Activated CD8-positive, alpha-beta memory T cell treated with anti-CD3 and anti-CD28 coated beads for 4 hours (primary cell): ENCODE measurements around the gene ASIP.
"Not testable (repeated sequence)": the region's sequence is repeated elsewhere in the genome, so short reads cannot be mapped to it uniquely, and the experiment has no call there.

ENCODE experiments used
- DNase-seq, 2 donors: peaks; one replicate each; pipeline ENCODE4 v3.0.0-alpha.2; 2020; ENCODE audit warnings: low read depth in 2 of 2

Gene ASIP

DNA sequence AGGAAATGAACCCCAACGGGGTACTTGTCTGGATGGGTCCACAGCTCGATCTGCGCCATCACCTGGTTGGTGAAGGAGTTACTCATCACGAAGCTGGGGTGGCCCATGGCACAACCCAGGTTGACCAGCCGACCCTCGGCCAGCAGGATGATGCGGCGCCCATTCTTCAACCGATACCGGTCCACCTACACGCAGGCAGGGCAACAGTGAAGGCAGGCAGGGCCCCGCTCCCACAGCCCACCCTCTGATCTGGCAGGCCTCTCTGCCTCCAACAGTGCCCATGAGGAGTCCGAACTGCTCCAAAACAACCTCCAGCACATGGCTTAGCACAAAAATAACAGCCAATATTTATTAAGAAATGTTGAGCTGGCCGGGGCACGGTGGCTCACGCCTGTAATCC is 44.2 kb downstream of the ASIP start:
- no peak for DNase-seq

DNA sequence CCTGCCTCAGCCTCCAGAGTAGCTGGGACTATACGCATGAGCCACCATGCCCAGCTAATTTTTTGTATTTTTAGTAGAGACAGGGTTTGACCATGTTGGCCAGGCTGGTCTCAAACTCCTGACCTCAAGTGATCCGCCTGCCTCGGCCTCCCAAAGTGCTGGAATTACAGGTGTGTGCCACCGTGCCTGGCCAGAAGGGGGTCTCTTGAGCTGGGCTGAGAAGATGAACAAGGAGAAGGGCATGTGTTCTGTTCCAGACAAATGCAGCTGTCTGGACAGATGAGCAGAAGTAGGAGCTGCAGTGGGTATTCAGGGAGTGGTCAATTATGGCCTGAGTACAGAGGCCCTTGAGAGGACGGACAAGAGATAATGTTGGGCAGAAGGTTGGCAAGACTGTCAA is 46.3 kb downstream of the ASIP start:
- not testable (repeated sequence) for DNase-seq

DNA sequence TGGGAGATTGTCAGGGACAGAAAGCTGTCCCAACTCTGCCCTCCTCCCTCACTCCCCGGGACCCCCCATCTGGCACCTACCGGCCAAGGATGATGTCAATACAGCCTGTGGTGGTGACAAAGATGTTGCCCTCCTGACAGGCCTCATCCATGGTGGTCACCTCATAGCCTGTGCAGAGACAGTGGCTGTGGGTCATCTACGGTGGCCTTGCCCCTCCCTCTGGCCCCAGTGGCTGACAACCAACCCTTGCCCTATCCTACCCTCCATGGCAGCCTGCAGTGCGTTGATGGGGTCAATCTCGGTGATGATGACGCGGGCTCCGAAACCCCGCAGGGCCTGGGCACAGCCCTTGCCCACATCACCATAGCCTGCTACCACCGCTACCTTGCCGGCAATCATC is 49.2 kb downstream of the ASIP start:
- DNase-seq = no peak

DNA sequence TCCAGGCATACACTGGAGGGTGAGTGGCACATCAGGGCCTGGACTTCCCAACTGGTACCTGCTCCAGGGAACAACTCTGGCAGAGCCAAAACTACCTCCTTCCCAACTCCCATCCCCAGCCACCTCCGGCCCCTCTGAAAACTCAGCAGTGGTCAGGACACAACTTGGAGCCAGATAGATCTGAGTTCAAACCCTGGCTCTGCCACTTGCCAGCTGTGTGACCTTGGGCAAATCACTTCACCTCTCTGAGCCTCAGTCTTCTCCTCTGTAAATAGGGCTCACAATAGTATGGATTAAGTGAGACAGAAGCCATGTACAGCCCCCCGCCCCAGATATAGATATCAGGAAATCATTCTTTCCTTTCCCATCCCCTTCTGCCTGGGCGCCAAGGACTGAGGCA is 51.3 kb downstream of the ASIP start:
- DNase-seq = no peak

DNA sequence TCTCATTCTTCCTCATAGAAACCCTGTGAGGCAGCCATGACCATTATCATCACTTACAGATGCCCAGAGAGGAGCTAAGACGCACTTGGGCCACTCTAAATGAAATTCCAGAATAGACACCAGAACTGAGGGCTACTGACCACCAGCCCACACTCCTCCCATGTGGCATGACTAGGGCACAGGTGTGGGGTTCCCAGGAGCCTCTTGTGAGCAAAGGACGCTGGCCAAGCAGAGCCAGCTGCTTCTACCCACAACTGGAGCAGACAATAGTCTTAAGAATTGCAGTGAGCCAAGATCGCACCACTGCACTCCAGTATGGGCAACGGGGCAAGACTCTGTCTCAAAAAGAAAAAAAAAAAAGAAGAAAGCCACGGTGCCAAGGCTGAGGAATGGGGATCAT is 51.9 kb downstream of the ASIP start:
- no peak for DNase-seq

DNA sequence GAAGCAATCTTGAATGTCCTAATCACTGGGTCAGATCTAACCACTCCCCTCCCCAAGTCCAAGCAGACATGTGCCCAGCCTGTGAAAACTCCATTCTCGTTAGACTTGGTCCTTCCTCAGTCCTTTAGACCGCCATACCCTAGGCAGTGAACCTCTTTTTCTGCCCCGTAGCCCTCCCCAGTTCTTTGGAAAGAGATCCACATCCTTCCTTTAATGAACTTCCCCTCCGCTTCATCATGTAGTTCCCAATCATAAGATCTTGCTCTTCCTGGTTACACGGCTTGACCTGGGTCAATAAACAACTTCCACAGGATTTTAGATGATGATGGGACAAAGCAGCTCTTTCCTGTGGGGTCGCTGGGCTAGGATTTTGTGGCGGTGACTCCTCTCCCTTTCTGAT is 52.4 kb downstream of the ASIP start:
- no peak for DNase-seq

DNA sequence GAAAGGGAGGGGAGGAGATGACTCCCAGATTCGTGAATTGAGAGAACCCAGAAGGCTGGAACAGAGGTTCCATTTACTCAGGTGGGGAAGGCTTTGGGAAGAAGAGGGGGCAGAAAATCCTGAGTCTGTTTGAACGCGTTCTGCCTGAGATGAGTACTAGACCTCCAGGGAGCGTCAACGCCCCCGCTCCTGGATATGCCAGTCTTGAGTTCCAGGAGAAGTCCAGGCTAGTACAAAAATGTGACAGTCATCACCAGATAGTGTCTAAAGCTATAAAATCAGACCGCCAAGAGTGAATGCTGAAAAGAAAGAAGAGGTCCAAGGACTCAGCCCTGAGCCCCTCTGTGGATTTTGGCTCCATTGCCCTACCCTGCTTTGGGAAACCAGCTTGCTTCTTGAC is 53.3 kb downstream of the ASIP start:
- no peak for DNase-seq

DNA sequence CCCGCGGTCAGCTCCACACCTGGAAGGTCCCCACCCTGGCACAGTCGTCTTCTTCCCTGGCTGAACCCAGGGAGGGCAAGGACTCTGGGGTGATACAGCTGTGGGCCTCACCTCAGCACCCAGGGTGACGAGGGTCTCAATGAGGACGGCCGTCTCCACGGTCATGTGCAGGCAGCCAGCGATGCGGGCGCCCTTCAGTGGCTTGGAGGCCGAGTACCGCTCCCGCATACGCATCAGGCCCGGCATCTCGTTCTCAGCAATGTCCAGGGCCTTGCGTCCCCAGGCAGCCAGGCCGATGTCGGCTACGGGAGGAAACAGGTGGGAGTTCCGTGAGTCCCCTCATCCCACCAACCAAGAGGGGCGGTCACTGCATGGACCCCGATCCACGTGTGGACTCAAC is 54.1 kb downstream of the ASIP start:
- no peak for DNase-seq

DNA sequence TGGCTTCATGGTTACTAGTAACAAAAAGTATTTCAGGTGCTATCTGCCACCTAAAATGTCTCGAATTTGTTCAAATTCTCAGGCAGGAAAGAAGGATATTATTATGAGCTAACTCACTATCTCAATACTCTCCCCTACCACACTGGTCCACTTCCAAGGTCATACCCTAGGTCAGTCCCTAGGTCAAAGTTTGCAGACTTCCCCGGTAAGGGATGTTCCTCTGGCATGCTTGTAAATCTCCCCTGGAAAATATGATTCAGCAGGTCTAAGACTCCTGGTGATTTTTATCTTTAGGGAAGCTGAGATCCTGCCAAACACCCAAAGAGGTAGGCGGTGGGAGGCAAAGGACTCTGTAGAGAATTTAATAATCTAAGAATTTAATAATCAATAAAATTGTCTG is 55.2 kb downstream of the ASIP start:
- no peak for DNase-seq

DNA sequence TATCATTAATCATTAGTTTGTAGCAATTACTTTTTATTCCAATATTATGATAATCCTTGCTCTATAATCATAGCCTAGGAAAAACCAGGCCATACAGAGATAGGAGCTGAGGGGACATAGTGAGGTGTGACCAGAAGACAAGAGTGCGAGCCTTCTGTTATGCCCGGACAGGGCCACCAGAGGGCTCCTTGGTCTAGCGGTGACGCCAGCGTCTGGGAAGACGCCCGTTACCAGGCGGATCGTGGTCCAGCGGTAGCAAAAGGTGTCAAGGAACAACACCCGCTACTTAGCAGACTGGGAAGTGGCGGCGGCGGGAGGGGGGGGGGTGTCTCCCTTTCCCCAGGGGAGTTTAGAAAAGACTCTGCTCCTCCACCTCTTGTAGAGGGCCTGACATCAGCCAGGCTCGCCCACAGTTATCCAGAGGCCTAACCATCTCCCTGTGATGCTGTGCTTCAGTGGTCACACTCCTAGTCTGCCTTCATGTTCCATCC is 57.1 kb downstream of the ASIP start:
- not testable (repeated sequence) for DNase-seq

DNA sequence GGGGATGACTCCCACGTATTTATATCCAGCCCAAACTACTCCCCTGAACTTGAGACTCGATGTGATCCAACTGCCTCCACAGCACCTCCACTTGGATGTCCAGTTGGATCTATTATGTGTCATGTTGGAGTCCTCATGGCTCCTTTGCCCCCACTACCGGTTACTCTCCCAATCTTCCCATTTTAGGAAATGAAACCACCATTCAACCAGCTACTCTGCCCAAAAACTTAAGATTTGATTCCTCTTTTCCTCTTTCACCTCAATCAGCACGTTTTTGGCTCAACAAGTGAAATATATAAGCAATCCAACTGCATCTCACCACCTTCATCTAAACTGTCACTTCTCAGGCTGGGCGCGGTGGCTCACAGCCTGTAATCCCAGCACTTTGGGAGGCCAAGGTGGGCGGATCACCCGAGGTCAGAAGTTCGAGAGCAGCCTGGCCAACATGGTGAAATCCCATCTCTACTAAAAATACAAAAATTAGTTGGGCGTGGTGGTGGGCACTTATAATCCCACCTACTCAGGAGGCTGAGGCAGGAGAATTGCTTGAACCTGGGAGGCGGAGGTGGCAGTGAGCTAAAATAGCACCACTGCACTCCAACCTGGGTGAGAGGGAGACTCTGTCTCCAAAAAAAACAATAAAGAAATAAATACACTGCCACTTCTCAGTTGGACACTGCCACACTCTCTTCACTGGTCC is 58.5 kb downstream of the ASIP start:
- DNase-seq = no peak

DNA sequence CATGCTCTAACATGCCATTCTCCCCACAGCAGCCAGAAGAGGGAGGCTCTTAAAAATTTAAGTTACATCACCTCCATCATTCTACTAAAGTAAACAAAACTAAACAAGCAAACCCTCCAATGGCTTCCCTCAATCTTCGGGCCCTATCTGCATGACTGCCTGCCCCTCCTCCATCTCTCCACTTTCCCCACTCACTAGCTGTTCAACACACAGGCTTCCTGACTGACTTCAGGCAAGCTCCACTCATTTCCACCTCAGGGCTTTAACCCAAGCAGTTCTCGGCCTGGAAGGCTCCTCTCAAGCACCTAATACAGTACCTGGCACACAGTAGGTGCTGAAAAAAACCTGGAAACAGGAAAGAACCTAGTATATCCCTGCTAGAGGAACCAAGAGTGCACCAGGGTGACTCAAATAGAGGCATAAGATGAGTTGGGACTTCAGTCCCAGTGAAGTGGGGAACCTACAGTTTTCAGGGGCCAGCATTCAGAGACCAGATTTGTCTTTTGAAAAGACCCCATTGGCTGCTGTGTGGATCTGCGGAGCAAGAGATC is 59.1 kb downstream of the ASIP start:
- DNase-seq = no peak

DNA sequence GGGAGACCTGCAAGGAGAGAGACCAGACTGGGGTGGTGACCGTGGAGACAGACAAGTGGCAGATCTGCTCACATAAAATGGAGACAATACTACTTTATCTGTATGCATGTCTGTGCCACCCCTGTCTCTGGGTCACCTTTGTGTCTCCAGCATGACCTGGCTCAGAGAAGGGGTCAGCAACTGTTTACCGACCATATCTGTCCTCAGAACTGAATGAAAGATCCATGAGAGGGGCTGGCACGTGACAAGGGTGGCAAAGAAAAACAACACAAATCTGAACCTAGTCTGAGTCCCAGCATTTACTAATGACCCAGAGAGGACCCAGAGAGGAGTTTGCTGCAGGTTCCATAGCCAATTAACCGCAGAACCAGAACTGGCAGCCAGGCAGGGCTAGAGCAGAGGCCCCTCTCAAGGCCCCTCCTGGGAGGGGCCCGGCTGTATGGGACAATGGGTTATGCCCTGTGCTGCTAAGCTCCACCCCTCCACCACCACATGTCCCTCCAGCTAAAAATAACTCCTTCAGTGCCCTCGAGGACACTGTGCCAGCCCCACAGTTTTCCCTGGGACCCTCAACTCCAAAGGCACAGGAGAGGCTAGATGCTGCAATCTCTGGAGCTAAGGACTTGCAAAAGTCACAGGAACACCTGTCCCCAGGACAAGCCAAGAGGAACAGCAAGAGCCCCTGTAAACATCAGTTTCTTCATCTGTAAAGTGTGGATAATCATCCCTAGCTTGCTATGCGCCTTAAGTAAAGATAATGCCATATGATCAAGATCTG is 59.8 kb downstream of the ASIP start:
- no peak for DNase-seq

DNA sequence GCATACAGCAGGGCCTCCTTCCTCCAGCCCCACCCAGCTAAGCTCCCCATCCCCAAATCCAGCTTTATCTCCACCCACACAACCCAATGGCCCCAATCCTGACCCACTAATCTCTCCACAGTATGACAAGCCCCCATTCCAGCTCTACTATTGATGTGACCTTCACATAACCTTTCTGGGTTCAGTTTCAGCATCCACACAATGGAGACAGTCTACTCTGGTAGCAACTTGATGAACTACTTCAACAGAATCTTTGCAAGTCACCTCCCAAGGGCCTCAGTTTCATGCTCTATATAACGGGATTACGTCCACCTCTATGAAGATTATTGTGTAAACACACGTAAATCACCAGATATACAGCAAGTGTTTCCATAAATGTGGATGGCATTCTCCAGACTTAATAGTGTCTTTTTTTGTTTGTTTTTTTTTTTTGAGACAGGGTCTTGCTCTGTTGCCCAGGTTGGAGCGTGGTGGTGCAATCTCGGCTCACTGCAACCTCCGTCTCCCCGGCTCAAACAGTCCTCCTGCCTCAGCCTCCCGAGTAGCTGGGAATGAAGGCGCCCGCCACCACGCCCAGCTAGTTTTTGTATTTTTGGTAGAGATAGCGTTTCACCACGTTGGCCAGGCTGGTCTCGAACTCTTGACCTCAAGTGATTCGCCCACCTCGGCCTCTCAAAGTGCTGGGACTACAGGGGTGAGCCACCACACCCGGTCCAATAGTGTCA is 60.5 kb downstream of the ASIP start:
- DNase-seq = no peak

DNA sequence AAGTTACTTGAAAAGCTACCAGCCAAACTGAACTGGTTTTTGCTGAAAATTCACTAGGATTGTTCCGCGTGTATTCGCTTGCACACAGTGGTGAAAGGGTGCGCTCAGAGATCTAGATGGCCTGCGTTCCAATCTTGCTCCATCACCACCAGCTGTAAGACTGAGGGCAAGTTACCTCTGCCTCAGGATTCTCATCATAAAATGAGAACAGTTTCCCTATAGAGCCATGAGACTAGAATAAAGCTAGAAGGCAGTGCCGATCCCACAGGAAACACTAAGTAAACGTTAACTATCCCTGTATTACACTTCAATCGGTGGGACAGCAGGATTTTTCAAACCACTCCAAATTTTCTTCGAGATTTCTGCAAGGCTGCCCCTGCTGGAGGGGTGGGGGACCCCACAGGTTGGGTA is 61.1 kb downstream of the ASIP start:
- DNase-seq = no peak

DNA sequence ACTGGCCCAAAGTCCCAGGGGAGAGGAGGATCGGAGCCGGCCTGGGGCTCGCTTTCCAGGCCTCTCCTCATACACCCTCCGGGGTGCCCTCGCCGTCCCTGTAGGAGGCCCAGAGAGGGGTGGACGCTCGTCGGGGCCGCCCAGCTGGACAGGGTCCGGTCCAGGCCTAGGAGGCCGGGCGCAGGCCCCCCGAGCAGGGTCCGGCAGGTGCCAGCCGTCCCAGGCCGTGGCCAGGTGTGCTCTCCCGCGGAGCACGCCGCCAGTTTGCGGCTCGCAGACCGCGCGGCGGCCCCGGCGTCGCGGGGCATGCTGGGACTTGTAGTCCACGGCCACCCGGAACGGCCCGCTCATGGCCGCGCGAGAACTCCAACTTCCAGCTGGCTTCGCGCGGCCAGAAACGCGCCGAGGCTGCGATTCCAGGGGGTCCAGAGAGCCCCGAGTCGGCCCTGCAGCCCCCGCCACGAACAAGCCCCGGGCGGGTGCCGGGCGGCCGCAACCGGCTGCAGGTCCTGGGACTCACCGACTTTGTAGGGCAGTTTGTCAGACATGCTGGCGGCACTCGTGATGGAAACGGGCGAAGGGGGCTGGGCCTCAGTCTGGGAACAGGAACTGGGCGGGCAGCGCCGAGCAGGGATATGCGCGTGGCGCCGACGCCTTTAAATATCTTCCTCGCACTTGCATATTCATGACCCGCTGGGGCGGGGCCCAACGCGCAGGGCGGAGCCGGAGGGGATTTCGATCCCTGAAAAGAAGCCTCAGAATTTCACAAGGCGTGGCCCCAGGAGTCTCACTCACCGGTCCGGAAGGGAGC is 61.7 kb downstream of the ASIP start, which contains the start of gene AHCY:
Gene AHCY, minus strand, starts transcription at position 633 of the 811 bp plus-strand sequence. Its CDS starts 85 bp downstream, at position 548.
- DNase-seq = peak; percentile 88 to 89

DNA sequence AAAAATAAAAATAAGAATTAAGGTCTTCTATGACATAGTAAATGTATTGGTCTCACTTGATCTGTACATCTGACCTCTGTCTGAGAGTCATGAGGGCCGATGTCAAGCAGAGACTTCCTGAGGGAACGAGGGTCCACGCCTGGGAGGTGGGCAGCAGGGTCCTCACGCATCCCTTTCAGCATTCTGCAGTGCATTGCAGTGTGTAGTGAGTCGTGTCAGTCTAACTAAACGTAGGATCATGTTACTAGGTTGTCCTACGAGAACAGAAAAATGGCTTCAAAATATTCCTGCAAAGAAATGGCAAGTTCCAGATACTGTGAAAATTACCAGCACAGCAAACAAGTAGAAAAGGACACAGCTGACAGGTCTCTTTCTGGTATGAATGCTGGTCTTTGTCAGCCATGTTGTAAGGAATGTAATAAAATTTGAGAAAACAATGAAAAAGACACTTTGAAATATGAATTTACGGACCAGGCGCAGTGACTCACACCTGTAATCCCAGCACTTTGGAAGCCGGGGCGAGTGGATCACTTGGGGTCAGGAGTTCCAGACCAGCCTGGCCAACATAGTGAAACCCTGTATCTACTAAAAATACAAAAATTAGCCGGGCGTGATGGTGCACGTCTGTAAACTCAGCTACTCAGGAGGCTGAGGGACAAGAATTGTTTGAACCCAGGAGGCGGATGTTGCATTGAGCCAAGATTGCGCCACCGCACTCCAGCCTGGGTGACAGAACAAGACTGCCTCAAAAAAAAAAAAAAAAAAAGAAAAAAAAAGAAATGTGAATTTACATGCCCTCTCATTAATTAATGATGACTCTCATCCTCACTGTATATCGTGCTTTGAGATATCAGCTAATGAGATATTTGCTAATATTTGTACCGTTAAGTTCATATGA is 64.4 kb downstream of the ASIP start:
- no peak for DNase-seq

DNA sequence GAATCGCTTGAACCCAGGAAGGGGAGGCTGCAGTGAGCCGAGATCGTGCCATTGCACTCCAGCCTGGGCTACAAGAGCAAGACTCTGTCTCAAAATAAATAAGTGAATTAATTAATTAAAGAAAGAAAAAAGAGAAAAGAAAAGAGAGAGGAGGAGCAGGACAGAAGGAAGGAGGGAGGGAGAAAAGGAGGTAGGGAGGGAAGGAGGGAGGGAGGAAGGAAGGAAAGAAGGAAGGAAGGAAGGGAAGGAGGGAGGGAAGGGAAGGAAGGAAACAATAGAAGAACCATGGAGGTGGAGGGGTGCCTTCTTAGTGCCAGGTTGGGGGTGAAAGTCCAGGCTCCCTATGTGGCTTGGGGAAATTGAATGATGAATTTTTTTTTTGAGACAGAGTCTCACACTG is 68.5 kb downstream of the ASIP start:
- no peak for DNase-seq

DNA sequence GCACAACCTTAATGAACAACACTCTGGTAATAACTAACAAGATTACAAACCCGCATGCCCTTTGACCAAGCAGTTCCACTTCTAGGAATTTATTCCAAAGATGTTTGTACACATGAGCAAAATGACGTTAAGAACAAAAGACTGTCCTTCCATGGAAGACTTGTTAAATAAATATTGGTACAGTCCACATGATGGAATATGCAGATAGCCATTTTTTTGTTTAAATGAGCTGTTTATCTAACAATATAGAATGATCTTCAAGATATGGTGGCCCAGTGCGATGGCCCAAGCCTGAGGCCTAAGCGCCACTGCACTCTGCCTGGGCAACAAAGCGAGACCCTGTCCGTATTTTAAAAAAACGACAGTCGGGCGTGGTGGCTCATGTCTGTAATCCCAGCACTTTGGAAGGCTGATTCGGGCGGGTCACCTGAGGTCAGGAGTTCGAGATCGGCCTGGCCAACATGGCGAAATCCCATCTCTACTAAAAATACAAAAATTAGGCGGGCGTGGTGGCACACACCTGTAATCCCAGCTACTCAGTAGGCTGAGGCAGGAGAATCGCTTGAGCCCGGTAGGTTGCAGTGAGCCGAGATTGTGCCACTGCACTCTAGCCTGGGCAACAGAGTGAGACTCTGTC is 69.4 kb downstream of the ASIP start:
- DNase-seq = no peak
